ENCODE data around the gene HPS1. TPM values are rescaled to one million over a fixed set of nuclear protein-coding genes. Genes with fewer than 3 reads are reported as not detected.

Gene HPS1
- total RNA-seq, 1 donor from 2014 or later = 51.7 TPM

- DNase-seq (ENCODE audit: low spot score in 2 of 2, unreplicated experiment in 2 of 2) = no peak
- Mint-ChIP-seq H3K36me3 (no peaks in the 10 kb centered on the region), H3K4me3 (no peak overlapping the region), H3K4me1 (peaks cover 4% of the 10 kb centered on the region), H3K27ac (no peak overlapping the region), H3K27me3 (ENCODE audit: low read depth) (no peaks in the 10 kb centered on the region), H3K9me3 (peaks cover 4% of the 10 kb centered on the region)
- no peak for TF ChIP-seq CTCF (IDR thresholded peaks at IDR 0.05; ENCODE audit: unreplicated experiment)
These were observed 39.7 kb upstream of the HPS1 start for GRCh38 chr10:98486421-98486820.

GRCh38 chr10:98485959-98486358, 39.2 kb upstream of the HPS1 start:
- Mint-ChIP-seq H3K4me3 (no peak overlapping the region), H3K4me1 (peaks cover 4% of the 10 kb centered on the region), H3K27me3 (ENCODE audit: low read depth) (no peaks in the 10 kb centered on the region), H3K9me3 (peaks cover 4% of the 10 kb centered on the region), H3K27ac (no peak overlapping the region), H3K36me3 (no peaks in the 10 kb centered on the region)
- no peak for TF ChIP-seq CTCF (IDR thresholded peaks at IDR 0.05; ENCODE audit: unreplicated experiment)
- DNase-seq (ENCODE audit: low spot score in 2 of 2, unreplicated experiment in 2 of 2) = no peak

GRCh38 chr10:98483658-98484057, 36.9 kb upstream of the HPS1 start:
- Mint-ChIP-seq H3K4me3 (no peak overlapping the region), H3K9me3 (peaks cover 4% of the 10 kb centered on the region), H3K27ac (no peak overlapping the region), H3K4me1 (peaks cover 4% of the 10 kb centered on the region), H3K27me3 (ENCODE audit: low read depth) (no peaks in the 10 kb centered on the region), H3K36me3 (no peaks in the 10 kb centered on the region)
- DNase-seq (ENCODE audit: low spot score in 2 of 2, unreplicated experiment in 2 of 2) = no peak
- TF ChIP-seq CTCF (IDR thresholded peaks at IDR 0.05; ENCODE audit: unreplicated experiment) = no peak

- Mint-ChIP-seq H3K4me3 (no peak overlapping the region), H3K27me3 (ENCODE audit: low read depth) (no peaks in the 10 kb centered on the region), H3K9me3 (peaks cover 4% of the 10 kb centered on the region), H3K4me1 (no peaks in the 10 kb centered on the region), H3K36me3 (no peaks in the 10 kb centered on the region), H3K27ac (no peak overlapping the region)
- DNase-seq (ENCODE audit: low spot score in 2 of 2, unreplicated experiment in 2 of 2) = no peak
- TF ChIP-seq CTCF (IDR thresholded peaks at IDR 0.05; ENCODE audit: unreplicated experiment) = no peak
These were observed 35.4 kb upstream of the HPS1 start for GRCh38 chr10:98482096-98482495.

GRCh38 chr10:98481404-98481945, 34.7 kb upstream of the HPS1 start:
- no peak overlapping the region for H3K27ac Mint-ChIP-seq
- no peak for TF ChIP-seq CTCF (IDR thresholded peaks at IDR 0.05; ENCODE audit: unreplicated experiment)
- H3K36me3 Mint-ChIP-seq = no peaks in the 10 kb centered on the region
- no peaks in the 10 kb centered on the region for H3K27me3 Mint-ChIP-seq (ENCODE audit: low read depth)
- no peaks in the 10 kb centered on the region for H3K4me1 Mint-ChIP-seq
- peaks cover 4% of the 10 kb centered on the region for H3K9me3 Mint-ChIP-seq
- H3K4me3 Mint-ChIP-seq = no peak overlapping the region
- DNase-seq (ENCODE audit: low spot score in 2 of 2, unreplicated experiment in 2 of 2) = no peak

All from mesothelial cell of epicardium (in vitro differentiated cells).